ENCODE data around the gene NEURL4.
"Not testable (repeated sequence)": the region's sequence is repeated elsewhere in the genome, so short reads cannot be mapped to it uniquely, and the experiment has no call there.

The NEURL4 gene

DNA sequence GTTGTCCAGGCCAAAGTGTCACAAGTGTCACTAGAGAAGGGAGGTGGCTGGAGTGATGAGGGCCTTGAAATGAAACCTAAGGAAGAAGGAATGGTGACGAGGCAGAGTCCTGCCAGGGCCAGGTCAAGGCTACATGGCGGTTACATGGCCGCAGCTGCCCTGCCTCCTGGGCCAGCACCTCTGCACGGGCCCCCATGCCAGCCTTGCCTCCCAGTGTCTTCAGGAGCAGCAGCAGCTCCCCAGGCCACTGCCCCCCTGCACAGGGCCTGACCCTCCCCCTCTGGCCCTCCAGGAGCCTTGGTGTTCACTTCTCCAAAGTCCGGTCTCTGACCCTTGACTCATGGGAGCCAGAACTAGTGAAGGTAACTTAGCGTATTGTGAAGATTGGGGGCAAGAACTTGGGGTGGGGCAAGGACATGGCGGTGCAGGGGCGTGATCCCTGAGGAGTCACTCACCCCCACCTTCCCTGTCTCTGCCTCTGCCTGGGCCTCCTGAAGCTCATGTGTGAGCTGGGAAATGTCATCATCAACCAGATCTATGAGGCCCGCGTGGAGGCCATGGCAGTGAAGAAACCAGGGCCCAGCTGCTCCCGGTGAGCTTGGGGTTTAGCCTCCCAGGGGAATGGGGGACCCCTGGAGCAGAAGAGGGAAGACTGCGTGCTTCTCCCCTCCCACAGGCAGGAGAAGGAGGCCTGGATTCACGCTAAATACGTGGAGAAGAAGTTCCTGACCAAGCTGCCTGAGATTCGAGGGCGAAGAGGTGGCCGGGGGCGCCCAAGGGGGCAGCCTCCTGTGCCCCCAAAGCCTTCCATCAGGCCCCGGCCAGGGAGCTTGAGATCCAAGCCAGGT, 18.7 kb upstream of the NEURL4 start:
- no peak for DNase-seq

DNA sequence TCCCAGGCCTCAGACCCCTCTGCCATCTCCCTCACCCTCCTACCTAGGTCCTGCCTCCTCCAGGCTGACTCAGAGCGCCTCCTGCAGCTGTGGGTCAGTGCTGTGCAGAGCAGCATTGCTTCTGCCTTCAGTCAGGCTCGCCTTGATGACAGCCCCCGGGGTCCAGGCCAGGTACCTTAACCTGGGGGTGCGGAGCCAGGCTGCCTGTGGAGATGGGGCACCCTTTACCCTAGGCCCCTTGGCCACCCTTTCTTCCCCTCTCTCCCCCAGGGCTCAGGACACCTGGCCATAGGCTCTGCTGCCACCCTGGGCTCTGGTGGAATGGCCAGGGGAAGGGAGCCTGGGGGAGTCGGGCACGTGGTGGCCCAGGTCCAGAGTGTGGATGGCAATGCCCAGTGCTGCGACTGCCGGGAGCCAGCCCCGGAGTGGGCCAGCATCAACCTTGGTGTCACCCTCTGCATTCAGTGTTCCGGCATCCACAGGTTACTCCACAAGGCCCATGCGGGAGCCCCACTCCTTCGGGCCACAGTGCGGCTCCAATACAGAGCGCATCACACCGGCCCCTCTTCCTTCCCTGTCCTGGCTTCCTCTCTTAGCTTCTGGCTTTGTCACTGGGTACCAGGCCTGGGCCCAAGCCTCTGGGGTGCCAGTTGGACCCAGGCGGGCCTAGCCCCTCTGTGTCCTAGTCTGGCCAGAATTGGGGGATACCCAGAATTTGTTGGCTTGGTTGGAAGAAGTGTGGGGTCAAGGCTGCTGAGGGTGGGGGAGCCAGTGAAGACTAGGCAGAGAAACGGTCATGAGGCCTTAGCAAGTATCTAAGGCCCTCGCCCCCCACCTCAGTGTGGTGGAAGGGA, 17.9 kb upstream of the NEURL4 start:
- DNase-seq, result no peak

GRCh38 chr17:7343250-7343649, 14.1 kb upstream of the NEURL4 start:
- no peak for DNase-seq

- no peak for DNase-seq
Measured at GRCh38 chr17:7341842-7342241, 12.7 kb upstream of the NEURL4 start.

GRCh38 chr17:7340179-7340578, 11.0 kb upstream of the NEURL4 start:
- DNase-seq, result peak; percentile 15 to 50

- DNase-seq, result not testable (repeated sequence)
Measured at GRCh38 chr17:7337600-7337999, 8.5 kb upstream of the NEURL4 start.

- DNase-seq, result peak; percentile 27 to 31
Measured at GRCh38 chr17:7336240-7337175, 7.4 kb upstream of the NEURL4 start, which contains the start of gene ACAP1. ACAP1 (plus strand) TSS chr17:7336529; CDS start chr17:7336735, 206 bp downstream.

DNA sequence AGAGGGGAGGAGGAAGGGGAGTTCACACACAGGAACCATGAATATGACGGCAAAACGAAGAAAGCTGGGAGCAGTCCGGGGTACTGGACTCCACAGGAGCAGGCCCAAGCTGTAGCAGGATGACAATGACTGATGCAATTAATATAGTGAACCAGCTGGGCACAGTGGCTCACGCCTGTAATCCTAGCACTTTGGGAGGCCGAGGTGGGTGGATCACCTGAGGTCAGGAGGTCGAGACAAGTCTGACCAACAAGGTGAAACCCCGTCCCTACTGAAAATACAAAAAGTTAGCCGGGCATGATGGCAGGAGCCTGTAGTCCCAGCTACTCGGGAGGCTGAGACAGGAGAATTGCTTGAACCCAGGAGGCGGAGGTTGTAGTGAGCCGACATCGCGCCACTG, 6.6 kb upstream of the NEURL4 start:
- DNase-seq, result not testable (repeated sequence)

- no peak for DNase-seq
Measured at GRCh38 chr17:7334938-7335538, 5.9 kb upstream of the NEURL4 start.

DNA sequence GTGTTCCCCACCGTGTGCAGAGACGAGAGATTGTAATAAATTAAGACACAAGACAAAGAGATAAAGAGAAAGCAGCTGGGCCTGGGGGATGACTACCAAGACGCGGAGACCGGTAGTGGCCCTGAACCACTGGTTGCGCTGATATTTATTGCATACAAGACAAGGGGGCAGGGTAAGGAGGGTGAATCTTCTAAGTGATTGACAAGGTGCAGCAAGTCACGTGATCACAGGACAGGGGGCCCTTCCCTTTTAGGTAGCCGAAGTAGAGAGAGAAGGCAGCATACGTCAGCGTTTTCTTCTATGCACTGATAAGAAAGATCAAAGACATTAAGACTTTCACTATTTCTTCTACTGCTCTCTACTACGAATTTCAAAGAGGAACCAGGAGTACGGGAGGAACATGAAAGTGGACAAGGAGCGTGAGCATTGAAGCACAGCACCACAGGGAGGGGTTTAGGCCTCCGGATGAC, 3.5 kb upstream of the NEURL4 start:
- DNase-seq, result not testable (repeated sequence)

DNA sequence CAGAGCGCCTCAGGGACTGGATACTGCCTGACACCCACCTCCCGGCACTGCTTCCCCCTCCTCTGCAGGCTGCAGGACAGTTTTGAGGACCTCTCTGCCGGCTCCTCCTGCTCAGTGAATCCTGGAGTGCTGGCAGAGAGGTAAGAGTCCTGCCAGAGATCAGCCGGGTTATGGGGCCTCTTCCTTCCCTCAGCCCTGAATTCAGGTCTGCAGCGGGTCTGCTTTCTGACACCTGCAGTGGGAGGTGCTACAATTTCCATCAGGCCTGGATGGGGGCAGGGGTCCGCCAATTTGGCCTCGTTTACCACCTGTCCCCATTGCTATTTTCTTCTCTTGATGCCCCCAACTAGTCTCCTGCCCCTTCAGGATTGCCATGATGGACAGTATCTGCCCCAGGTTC, 3.0 kb upstream of the NEURL4 start:
- no peak for DNase-seq

DNA sequence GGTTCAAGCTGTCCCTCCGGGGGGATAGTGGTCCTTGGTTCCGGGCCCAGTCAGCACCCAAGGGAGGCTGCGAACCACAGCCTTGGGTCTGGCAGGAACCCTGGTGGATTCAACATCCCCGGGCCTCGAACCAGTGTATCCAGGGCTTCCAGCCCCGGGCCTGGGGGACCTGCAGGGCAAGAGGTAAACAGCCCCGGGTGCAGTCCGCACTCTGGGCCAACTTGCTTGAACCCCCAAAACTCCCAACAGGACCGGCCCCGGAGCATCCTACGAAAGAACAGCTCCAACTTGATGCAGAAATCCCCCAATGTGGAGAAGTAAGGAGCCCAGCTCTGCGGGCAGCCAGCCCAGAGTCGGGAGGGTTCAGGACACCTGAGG, 1.5 kb upstream of the NEURL4 start:
- DNase-seq, result no peak

DNA sequence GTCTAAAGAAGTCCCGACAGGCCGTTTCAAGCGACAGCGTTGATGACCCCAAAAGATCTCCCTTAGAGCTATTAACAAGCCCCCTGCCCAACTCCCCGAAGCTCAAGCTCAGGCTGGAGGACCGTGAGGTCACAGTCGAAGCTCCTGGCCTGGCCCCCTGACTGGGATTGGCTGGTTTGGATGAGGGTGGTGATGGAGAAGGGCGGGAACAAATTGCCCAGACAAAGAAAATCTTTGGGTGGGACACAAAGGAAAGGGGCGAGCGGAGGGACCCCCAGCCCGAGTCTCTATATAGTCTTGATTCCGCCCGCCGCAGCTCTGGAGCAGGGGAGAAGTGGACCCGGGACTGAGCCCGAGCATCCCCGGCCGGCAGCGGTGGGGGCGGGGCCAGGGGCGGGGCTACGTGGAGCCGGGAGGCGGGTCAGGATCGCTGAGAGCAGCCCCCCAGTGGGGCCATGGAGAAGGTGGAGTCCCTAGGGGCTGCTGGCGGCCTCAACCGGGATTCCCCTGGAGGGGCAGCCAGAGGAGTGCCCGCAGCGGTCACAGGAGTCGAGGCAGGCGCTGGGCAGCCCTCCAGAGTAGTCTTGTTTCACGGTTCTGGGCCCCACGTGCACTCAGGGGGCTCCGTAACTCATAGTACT, 982 bp upstream of the NEURL4 start:
- DNase-seq, result peak; percentile 26 to 71

- DNase-seq, result peak; percentile 98 to 100
Measured at GRCh38 chr17:7329374-7329996, 350 bp upstream of the NEURL4 start.

DNA sequence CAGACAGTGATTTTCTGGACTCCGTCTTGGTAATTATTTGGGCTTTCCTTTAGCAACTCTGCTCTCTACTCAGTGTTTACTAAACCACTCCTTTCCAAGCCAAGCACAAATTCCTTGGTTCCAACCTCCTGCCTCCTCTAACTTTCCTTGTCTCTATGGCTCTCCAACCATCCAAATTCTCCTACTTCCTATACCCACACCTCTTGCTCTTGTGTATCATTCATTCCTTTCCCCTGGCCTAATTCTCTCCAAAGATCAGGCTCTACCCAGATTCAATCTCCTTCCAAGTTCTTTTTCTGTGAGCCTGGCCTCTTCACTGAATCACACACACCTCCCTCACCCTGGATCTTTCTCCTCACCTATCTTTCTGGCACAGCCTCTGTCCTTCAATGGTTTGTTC, 1.1 kb downstream of the NEURL4 start:
- DNase-seq, result no peak

- DNase-seq, result no peak
Measured at GRCh38 chr17:7327501-7327900, 1.6 kb downstream of the NEURL4 start.

- DNase-seq, result no peak
Measured at GRCh38 chr17:7327056-7327455, 2.1 kb downstream of the NEURL4 start.

- DNase-seq, result no peak
Measured at GRCh38 chr17:7326186-7326585, 2.9 kb downstream of the NEURL4 start.

GRCh38 chr17:7325031-7325528, 4.1 kb downstream of the NEURL4 start:
- DNase-seq, result no peak

DNA sequence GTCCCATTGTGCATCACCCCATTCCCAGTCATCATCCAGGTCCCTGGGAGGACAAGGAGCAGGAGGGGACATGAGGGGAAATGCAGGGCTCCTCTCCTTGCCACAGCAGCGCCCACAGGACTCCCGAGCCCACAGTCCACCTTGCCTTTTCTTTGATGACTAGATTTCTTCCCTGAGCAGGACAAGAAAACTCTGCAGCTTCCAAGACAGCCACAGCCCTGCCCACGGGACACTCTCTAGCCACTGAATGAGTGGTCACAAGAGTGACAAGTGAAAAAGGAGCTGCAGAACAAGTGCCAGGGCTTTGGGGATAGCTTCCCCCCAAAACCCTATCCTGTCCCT, 4.7 kb downstream of the NEURL4 start:
- no peak for DNase-seq
